Body of pancreas (tissue), 4 donors: ENCODE results near the gene PROB1. TPM values are rescaled to one million over a fixed set of nuclear protein-coding genes. Genes with fewer than 3 reads are reported as not detected.
A peak's percentile ranks its signal among the peaks of the same experiment; 100 is the strongest.

ENCODE experiments used
- ATAC-seq: fragments of 150-250 bp; one replicate; pipeline ENCODE4 v1.9.1; 2016
- DNase-seq, 4 donors: peaks; one replicate each; pipeline ENCODE4 v3.0.0-alpha.2; 2019
- H3K27ac ChIP-seq, 4 donors: fragments of 200-600 bp; sonication (generic); 1 replicate in 3 of 4; 2 replicates in 1 of 4; pipeline versions ENCODE4 v1.5.1 to v1.6.1; 2016 to 2019; ENCODE audit warnings: mild to moderate bottlenecking in 1 of 4, mixed read lengths in 1 of 4, moderate library complexity in 1 of 4
- H3K27me3 ChIP-seq, 2 donors: fragments of 200-600 bp; sonication (generic); one replicate each; pipeline ENCODE4 v1.6.0; 2016; ENCODE audit warnings: mild to moderate bottlenecking in 1 of 2
- H3K36me3 ChIP-seq, 2 donors: fragments of 200-600 bp; sonication (generic); replicated peaks in 1 of 2; 2 replicates each; pipeline ENCODE4 v1.5.1; 2016; ENCODE audit warnings: low read depth in 2 of 2; ENCODE audit not compliant: insufficient read depth in 1 of 2
- H3K4me1 ChIP-seq: fragments of 200-600 bp; sonication (generic); one replicate; pipeline ENCODE4 v1.6.0; 2016
- H3K4me3 ChIP-seq, 2 donors: fragments of 200-600 bp; sonication (generic); 1 replicate in 1 of 2; 2 replicates in 1 of 2; pipeline ENCODE4 v1.5.1; 2016 to 2019
- H3K9me3 ChIP-seq, 3 donors: fragments of 200-600 bp; sonication (generic); 1 replicate in 2 of 3; 2 replicates in 1 of 3; pipeline ENCODE4 v1.5.1; 2016
- POLR2A ChIP-seq, 3 donors: fragments of 450-650 bp; IDR thresholded peaks; one replicate each; pipeline ENCODE4 v1.6.1; 2016; ENCODE audit warnings: antibody characterized with exemption in 3 of 3, mild to moderate bottlenecking in 2 of 3
- WGBS, 2 donors: methylation state at CpG; one replicate each; pipeline ENCODE4 v1.1.5; 2017; 5-methylcytosine and 5-hydroxymethylcytosine counted together
- intact Hi-C: fragments of 100-400 bp; cut with DNase I; formaldehyde crosslinking; loops from one replicate; pipeline ENCODE4 v1.15.1; 2023
- total RNA-seq, 2 donors: library from RNA; depleted of rRNA; stranded (reverse); fragments of >200 nt; gene quantifications; one replicate each; pipeline ENCODE4 v1.1.0, GENCODE V29; 2016
- TF ChIP-seq, protein P1 (sequence below), 7 experiments: fragments of 450-650 bp in 4 of 7; fragments of 200-600 bp in 3 of 7; sonication (generic) in 3 of 7; IDR thresholded peaks; one replicate each; pipeline ENCODE4 v1.5.1; 2016 to 2019; ENCODE audit warnings: antibody characterized with exemption in 7 of 7

PROB1 gene
- total RNA-seq, 2 donors from 2014 or later = 0.52 to 1.3 TPM

- Histone ChIP-seq H3K4me3 (no peak overlapping the region), H3K27ac (no peak overlapping the region), H3K27me3 (no peaks in the 10 kb centered on the region), H3K36me3 (no peaks in the 10 kb centered on the region), H3K4me1 (peaks cover 11% of the 10 kb centered on the region), H3K9me3 (no peaks in the 10 kb centered on the region)
- intact Hi-C loops = no loop called here
- ATAC-seq = no peak
- TF ChIP-seq POLR2A (IDR thresholded peaks at IDR 0.05) = no peak
- TF ChIP-seq, protein P1, sequence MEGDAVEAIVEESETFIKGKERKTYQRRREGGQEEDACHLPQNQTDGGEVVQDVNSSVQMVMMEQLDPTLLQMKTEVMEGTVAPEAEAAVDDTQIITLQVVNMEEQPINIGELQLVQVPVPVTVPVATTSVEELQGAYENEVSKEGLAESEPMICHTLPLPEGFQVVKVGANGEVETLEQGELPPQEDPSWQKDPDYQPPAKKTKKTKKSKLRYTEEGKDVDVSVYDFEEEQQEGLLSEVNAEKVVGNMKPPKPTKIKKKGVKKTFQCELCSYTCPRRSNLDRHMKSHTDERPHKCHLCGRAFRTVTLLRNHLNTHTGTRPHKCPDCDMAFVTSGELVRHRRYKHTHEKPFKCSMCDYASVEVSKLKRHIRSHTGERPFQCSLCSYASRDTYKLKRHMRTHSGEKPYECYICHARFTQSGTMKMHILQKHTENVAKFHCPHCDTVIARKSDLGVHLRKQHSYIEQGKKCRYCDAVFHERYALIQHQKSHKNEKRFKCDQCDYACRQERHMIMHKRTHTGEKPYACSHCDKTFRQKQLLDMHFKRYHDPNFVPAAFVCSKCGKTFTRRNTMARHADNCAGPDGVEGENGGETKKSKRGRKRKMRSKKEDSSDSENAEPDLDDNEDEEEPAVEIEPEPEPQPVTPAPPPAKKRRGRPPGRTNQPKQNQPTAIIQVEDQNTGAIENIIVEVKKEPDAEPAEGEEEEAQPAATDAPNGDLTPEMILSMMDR (IDR thresholded peaks at IDR 0.05) = no peak
- no peak for DNase-seq
- WGBS, 2 donors = 55 to 60% methylated on average over 4 of the region's 4 CpGs
Measured at GRCh38 chr5:139417214-139417613, 22.3 kb upstream of the PROB1 start.

- 84 to 90% methylated on average over 9 of the region's 9 CpGs for WGBS, 2 donors
- no peaks in the 10 kb centered on the region for H3K9me3 ChIP-seq
- peaks cover 11% of the 10 kb centered on the region for H3K4me1 ChIP-seq
- peak overlapping the region in 1 of 4 donors; percentile 46 for H3K27ac ChIP-seq
- DNase-seq (no peak), ATAC-seq (no peak)
- TF ChIP-seq, protein P1 (IDR thresholded peaks at IDR 0.05) = no peak
- no peak for TF ChIP-seq POLR2A (IDR thresholded peaks at IDR 0.05)
- no peaks in the 10 kb centered on the region for H3K27me3 ChIP-seq
- no peaks in the 10 kb centered on the region for H3K36me3 ChIP-seq
- intact Hi-C loops = no loop called here
- H3K4me3 ChIP-seq = no peak overlapping the region
Measured at GRCh38 chr5:139416651-139417050, 21.7 kb upstream of the PROB1 start.

DNA sequence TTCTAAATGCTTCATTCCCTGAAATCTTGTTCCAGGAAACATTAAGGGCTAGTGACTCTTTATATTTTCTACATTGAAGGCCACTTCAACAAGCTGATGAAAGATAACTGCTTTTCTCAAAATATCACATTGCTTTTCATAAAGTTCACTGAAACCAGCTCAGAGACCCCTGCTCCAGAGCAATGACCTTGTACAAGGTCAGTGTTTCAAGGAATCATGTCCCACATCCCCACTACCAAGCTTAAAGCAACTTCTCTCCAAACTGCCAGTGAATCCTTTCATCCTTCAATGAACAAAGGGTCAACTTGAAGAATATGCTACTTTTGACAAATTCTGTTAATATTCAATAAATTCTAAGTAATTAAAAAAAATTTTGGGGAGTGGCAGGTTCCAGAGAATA lies 21.0 kb upstream of the PROB1 start:
- Histone ChIP-seq H3K4me3 (no peak overlapping the region), H3K36me3 (no peaks in the 10 kb centered on the region), H3K27ac (peak overlapping the region in 2 of 4 donors; percentile 46 to 47), H3K9me3 (no peaks in the 10 kb centered on the region), H3K4me1 (peaks cover 11% of the 10 kb centered on the region), H3K27me3 (no peaks in the 10 kb centered on the region)
- ATAC-seq (no peak), DNase-seq (no peak)
- intact Hi-C loops = no loop called here
- no peak for TF ChIP-seq POLR2A (IDR thresholded peaks at IDR 0.05)
- TF ChIP-seq, protein P1 (IDR thresholded peaks at IDR 0.05) = no peak

- H3K4me3 ChIP-seq = no peak overlapping the region
- H3K9me3 ChIP-seq = no peaks in the 10 kb centered on the region
- TF ChIP-seq, protein P1 (IDR thresholded peaks at IDR 0.05) = no peak
- peak in 1 of 3 donors; percentile 12 for TF ChIP-seq POLR2A (IDR thresholded peaks at IDR 0.05)
- intact Hi-C loops = no loop called here
- H3K4me1 ChIP-seq = peaks cover 11% of the 10 kb centered on the region
- H3K36me3 ChIP-seq = no peaks in the 10 kb centered on the region
- peak in 1 of 4 donors; percentile 35 for DNase-seq
- WGBS, 2 donors = 50 to 63% methylated on average over 5 to 8 of the region's 8 CpGs
- peak; percentile 62 for ATAC-seq
- H3K27ac ChIP-seq = peak overlapping the region in 2 of 4 donors; percentile 46 to 47
- H3K27me3 ChIP-seq = no peaks in the 10 kb centered on the region
Measured at GRCh38 chr5:139415221-139415861, 20.4 kb upstream of the PROB1 start.

- 73 to 77% methylated on average over 9 of the region's 9 CpGs for WGBS, 2 donors
- Histone ChIP-seq H3K36me3 (no peaks in the 10 kb centered on the region), H3K27me3 (no peaks in the 10 kb centered on the region), H3K9me3 (no peaks in the 10 kb centered on the region), H3K4me1 (peaks cover 11% of the 10 kb centered on the region), H3K27ac (peak overlapping the region in 3 of 4 donors; percentile 6 to 47 (median 46)), H3K4me3 (no peak overlapping the region)
- TF ChIP-seq, protein P1 (IDR thresholded peaks at IDR 0.05) = no peak
- no peak for TF ChIP-seq POLR2A (IDR thresholded peaks at IDR 0.05)
- intact Hi-C loops = no loop called here
- DNase-seq = no peak
- peak; percentile 25 for ATAC-seq
Measured at GRCh38 chr5:139414581-139415130, 19.8 kb upstream of the PROB1 start.
